Astrocyte of the spinal cord (primary cell): ENCODE measurements around the gene NXNL1.
"Not testable (repeated sequence)": the region's sequence is repeated elsewhere in the genome, so short reads cannot be mapped to it uniquely, and the experiment has no call there.

Experiments used
- DNase-seq: peaks from one replicate; pipeline ENCODE4 v3.0.0; 2011; ENCODE audit warnings: low read depth, low spot score
- H3K4me3 ChIP-seq: 2 replicates; pipeline ENCODE4 v1.5.1; 2011; ENCODE audit warnings: low read depth, mild to moderate bottlenecking, low read length, moderate library complexity
- in situ Hi-C: cut with HindIII; loops from 2 replicates; pipeline ENCODE4 v1.10.0; 2017; ENCODE audit warnings: low sequenced_read_pairs
- TF ChIP-seq, protein P1 (sequence below): IDR thresholded peaks from 2 replicates; pipeline ENCODE4 v1.5.1; 2012; ENCODE audit warnings: low read depth, mild to moderate bottlenecking, low read length, inconsistent platforms

NXNL1 gene

GRCh38 chr19:17500447-17501198 is 39.9 kb upstream of the NXNL1 start:
- TF ChIP-seq, protein P1, sequence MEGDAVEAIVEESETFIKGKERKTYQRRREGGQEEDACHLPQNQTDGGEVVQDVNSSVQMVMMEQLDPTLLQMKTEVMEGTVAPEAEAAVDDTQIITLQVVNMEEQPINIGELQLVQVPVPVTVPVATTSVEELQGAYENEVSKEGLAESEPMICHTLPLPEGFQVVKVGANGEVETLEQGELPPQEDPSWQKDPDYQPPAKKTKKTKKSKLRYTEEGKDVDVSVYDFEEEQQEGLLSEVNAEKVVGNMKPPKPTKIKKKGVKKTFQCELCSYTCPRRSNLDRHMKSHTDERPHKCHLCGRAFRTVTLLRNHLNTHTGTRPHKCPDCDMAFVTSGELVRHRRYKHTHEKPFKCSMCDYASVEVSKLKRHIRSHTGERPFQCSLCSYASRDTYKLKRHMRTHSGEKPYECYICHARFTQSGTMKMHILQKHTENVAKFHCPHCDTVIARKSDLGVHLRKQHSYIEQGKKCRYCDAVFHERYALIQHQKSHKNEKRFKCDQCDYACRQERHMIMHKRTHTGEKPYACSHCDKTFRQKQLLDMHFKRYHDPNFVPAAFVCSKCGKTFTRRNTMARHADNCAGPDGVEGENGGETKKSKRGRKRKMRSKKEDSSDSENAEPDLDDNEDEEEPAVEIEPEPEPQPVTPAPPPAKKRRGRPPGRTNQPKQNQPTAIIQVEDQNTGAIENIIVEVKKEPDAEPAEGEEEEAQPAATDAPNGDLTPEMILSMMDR, result no peak
- H3K4me3 ChIP-seq, result no peak overlapping the region
- DNase-seq, result no peak
- in situ Hi-C loops, result no loop called here

GRCh38 chr19:17499648-17500446 is 39.1 kb upstream of the NXNL1 start:
- H3K4me3 ChIP-seq, result no peak overlapping the region
- TF ChIP-seq, protein P1, result no peak
- DNase-seq, result no peak
- in situ Hi-C loops, result no loop called here

GRCh38 chr19:17499025-17499424 is 38.3 kb upstream of the NXNL1 start:
- in situ Hi-C loops, H3K4me3 ChIP-seq, DNase-seq: not testable (repeated sequence)

DNA sequence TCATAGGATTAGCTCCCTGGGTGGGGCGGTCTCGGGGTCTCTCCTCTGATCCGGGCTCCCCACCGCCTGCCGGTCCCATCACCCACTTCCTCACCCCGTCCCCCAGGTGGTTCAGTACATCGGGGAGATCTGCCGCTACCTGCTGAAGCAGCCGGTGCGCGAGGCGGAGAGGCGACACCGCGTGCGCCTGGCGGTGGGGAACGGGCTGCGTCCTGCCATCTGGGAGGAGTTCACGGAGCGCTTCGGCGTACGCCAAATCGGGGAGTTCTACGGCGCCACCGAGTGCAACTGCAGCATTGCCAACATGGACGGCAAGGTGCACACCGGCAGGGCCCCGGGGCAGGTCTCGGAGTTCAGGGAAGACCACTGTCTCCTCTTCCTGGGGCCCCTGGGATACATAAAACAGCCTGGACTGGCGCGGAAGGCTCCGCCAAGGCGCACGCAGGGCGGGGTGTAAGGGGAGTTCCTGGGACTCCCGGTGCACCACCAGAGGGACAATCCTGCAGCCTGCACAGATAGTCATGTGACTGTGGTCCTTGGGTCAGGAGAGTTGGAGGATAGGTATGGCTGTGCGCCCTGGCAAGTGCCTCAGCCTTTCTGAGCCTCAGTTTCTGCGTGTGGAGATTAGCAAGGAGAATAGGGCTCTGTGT is 36.5 kb upstream of the NXNL1 start:
- TF ChIP-seq, protein P1, result no peak
- DNase-seq, result no peak
- no peak overlapping the region for H3K4me3 ChIP-seq
- in situ Hi-C loops, result no loop called here

GRCh38 chr19:17496337-17496997 is 35.7 kb upstream of the NXNL1 start:
- in situ Hi-C loops, result no loop called here
- TF ChIP-seq, protein P1, result peak; percentile 93
- DNase-seq, result peak; percentile 59
- H3K4me3 ChIP-seq, result no peak overlapping the region

GRCh38 chr19:17495639-17496296 is 35.0 kb upstream of the NXNL1 start:
- no peak for DNase-seq

More at GRCh38 chr19:17495639-17496296, 35.0 kb upstream of the NXNL1 start:
- TF ChIP-seq, protein P1, result no peak
- in situ Hi-C loops, result no loop called here
- no peak overlapping the region for H3K4me3 ChIP-seq
